RWPE2 (cell line): ENCODE results near the gene RIPK4.
"Not testable (repeated sequence)": the region's sequence is repeated elsewhere in the genome, so short reads cannot be mapped to it uniquely, and the experiment has no call there.

Experiments used
- ATAC-seq: fragments of 200-7000 bp; cut with Tn5 transposase; 3 replicates; pipeline ENCODE4 v1.9.1; 2021; ENCODE audit warnings: low read depth
- DNase-seq: peaks from one replicate; pipeline ENCODE4 v3.0.0-alpha.2; 2020; ENCODE audit warnings: low spot score
- H3K27ac ChIP-seq: fragments of 450-650 bp; 2 replicates; pipeline ENCODE4 v1.5.1; 2017; ENCODE audit warnings: mild to moderate bottlenecking; ENCODE audit not compliant: poor library complexity, severe bottlenecking
- H3K27me3 ChIP-seq: fragments of 250-450 bp; sonication (Bioruptor Pico); 2 replicates; pipeline ENCODE4 v1.5.1; 2021; ENCODE audit warnings: mild to moderate bottlenecking, moderate library complexity; ENCODE audit not compliant: insufficient read depth, poor library complexity, severe bottlenecking
- H3K36me3 ChIP-seq: fragments of 250-450 bp; sonication (Bioruptor Pico); 2 replicates; pipeline ENCODE4 v1.5.1; 2020; ENCODE audit warnings: low read depth, mild to moderate bottlenecking, moderate library complexity
- H3K4me1 ChIP-seq: fragments of 250-450 bp; sonication (Bioruptor Pico); 2 replicates; pipeline ENCODE4 v1.5.1; 2021; ENCODE audit warnings: mild to moderate bottlenecking, moderate library complexity; ENCODE audit not compliant: insufficient read depth, poor library complexity, severe bottlenecking
- H3K4me3 ChIP-seq: fragments of 250-450 bp; sonication (Bioruptor Pico); 2 replicates; pipeline ENCODE4 v1.5.1; 2021; ENCODE audit warnings: mild to moderate bottlenecking, moderate library complexity; ENCODE audit not compliant: severe bottlenecking
- H3K9me3 ChIP-seq: fragments of 250-450 bp; sonication (Bioruptor Pico); 2 replicates; pipeline ENCODE4 v1.5.1; 2021; ENCODE audit warnings: mild to moderate bottlenecking, moderate library complexity; ENCODE audit not compliant: severe bottlenecking
- CTCF ChIP-seq: fragments of 450-650 bp; IDR thresholded peaks from one replicate; pipeline ENCODE4 v1.5.1; 2017; ENCODE audit warnings: mild to moderate bottlenecking, moderate library complexity; ENCODE audit not compliant: poor library complexity, severe bottlenecking

Gene RIPK4

GRCh38 chr21:41725421-41726031 is 41.3 kb downstream of the RIPK4 start:
- DNase-seq (no peak), ATAC-seq (no peak)
- no peak for TF ChIP-seq CTCF
- H3K4me3 ChIP-seq, result no peak overlapping the region
- H3K27me3 ChIP-seq, result no peaks in the 10 kb centered on the region
- no peaks in the 10 kb centered on the region for H3K36me3 ChIP-seq
- H3K9me3 ChIP-seq, result no peaks in the 10 kb centered on the region
- H3K27ac ChIP-seq, result no peak overlapping the region
- H3K4me1 ChIP-seq, result peaks cover 22% of the 10 kb centered on the region

GRCh38 chr21:41723835-41724234 is 43.0 kb downstream of the RIPK4 start:
- not testable (repeated sequence) for H3K27me3 ChIP-seq, ATAC-seq, H3K9me3 ChIP-seq, H3K27ac ChIP-seq, H3K36me3 ChIP-seq, DNase-seq, H3K4me3 ChIP-seq
- peaks cover 22% of the 10 kb centered on the region for H3K4me1 ChIP-seq

GRCh38 chr21:41722052-41723018 is 44.5 kb downstream of the RIPK4 start:
- ATAC-seq (no peak), DNase-seq (no peak)
- Histone ChIP-seq H3K4me1 (peaks cover 10% of the 10 kb centered on the region), H3K9me3 (no peaks in the 10 kb centered on the region), H3K27ac (no peak overlapping the region), H3K27me3 (no peaks in the 10 kb centered on the region), H3K4me3 (no peak overlapping the region), H3K36me3 (no peaks in the 10 kb centered on the region)
- no peak for TF ChIP-seq CTCF

- Histone ChIP-seq H3K27ac (no peak overlapping the region), H3K4me1 (peaks cover 14% of the 10 kb centered on the region), H3K4me3 (no peak overlapping the region), H3K36me3 (no peaks in the 10 kb centered on the region), H3K27me3 (no peaks in the 10 kb centered on the region), H3K9me3 (no peaks in the 10 kb centered on the region)
- DNase-seq, result no peak
- TF ChIP-seq CTCF, result no peak
- no peak for ATAC-seq
These were observed 46.6 kb downstream of the RIPK4 start for GRCh38 chr21:41720250-41720649.

GRCh38 chr21:41719691-41720090 is 47.2 kb downstream of the RIPK4 start:
- Histone ChIP-seq H3K27ac (no peak overlapping the region), H3K9me3 (no peaks in the 10 kb centered on the region), H3K36me3 (no peaks in the 10 kb centered on the region), H3K27me3 (no peaks in the 10 kb centered on the region), H3K4me1 (peaks cover 15% of the 10 kb centered on the region), H3K4me3 (no peak overlapping the region)
- DNase-seq, result no peak
- TF ChIP-seq CTCF, result no peak
- ATAC-seq, result no peak
